Fibroblast of skin of right quadriceps (primary cell): ENCODE measurements around the gene PYM1.
"Not testable (repeated sequence)": the region's sequence is repeated elsewhere in the genome, so short reads cannot be mapped to it uniquely, and the experiment has no call there.

Experiments used
- DNase-seq: peaks from one replicate; pipeline ENCODE4 v3.0.0-alpha.2; 2013

PYM1 gene

DNA sequence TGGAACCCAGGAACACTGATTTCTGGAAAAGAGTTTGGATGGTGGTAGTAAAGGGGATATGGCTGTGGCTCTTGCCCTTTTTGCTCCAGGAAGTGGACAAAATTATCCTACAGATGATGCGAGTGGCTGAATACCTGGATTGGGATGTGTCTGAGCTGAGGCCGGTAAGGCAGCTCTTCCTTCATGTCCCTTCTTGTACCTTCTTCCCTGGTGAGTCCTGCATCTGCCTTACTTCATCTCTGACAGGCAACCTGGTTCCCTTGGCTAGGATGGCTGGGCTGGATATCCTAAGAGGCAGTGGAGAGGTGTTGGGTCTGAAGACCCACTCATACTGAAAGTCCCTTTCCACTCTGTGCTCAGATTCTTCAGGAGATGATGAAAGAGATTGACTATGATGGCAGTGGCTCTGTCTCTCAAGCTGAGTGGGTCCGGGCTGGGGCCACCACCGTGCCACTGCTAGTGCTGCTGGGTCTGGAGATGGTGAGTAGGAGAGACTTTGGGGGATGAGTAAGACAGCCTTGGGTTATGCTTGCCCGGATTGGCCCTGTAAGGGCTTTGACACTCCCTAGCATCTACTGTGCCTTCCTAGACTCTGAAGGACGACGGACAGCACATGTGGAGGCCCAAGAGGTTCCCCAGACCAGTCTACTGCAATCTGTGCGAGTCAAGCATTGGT is 11.3 kb upstream of the PYM1 start:
- DNase-seq, result no peak

DNA sequence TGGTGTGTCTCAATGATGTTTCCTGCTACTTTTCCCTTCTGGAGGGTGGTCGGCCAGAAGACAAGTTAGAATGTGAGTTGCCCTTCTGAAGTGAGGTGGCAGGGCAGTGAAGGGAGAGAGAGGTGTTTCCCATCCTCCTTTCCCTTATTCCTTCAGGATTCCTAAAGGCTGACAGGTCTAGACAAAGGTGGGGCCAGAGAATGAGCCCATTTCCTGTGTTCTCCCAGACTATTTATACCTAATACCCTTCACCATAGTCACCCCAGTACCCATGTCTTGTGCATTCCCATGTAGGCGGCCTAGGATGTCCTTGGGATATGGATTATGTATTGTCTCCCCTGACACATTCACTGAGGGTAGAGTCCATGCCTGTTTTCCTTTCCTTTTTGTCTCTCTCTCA is 10.3 kb upstream of the PYM1 start:
- no peak for DNase-seq

DNA sequence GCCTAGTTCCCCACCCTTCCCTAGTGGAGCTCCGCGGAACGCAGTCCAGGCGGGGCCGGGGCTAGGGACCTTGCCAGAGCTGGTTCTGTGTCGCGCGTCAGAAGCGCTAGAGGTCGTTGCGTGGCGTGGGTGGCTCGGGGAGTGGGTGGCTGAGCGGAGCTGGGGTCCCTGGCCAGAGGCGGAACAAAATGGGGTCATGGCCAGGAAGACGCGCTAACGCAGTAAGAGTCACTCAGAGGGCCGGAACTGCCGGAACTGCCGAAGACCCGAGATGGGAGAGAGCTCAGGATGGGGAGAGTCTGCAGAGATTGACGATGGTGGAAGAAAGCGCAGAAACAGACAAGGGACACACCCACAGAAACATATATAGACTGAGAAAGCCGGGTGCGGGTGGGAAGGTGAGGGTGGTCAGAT is 8.1 kb upstream of the PYM1 start:
- DNase-seq, result no peak

DNA sequence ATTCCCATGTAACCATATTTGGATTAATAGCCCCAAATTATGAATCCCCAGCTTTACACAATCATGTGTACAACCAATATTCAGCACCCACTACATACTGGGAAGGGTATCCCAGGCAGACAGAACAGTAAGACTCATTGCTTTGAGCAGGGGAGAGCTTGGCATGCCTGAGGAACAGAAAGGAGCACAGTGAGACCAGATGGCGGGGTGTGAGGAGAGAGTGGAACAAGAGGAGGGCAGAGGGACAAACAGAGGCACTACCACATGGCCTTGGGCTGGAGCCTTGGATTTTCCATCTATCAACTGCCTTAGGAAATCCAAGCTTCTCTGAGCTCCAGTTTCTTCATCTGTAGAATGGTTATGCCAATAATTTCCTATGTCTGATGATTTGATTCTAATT is 7.1 kb upstream of the PYM1 start:
- no peak for DNase-seq

DNA sequence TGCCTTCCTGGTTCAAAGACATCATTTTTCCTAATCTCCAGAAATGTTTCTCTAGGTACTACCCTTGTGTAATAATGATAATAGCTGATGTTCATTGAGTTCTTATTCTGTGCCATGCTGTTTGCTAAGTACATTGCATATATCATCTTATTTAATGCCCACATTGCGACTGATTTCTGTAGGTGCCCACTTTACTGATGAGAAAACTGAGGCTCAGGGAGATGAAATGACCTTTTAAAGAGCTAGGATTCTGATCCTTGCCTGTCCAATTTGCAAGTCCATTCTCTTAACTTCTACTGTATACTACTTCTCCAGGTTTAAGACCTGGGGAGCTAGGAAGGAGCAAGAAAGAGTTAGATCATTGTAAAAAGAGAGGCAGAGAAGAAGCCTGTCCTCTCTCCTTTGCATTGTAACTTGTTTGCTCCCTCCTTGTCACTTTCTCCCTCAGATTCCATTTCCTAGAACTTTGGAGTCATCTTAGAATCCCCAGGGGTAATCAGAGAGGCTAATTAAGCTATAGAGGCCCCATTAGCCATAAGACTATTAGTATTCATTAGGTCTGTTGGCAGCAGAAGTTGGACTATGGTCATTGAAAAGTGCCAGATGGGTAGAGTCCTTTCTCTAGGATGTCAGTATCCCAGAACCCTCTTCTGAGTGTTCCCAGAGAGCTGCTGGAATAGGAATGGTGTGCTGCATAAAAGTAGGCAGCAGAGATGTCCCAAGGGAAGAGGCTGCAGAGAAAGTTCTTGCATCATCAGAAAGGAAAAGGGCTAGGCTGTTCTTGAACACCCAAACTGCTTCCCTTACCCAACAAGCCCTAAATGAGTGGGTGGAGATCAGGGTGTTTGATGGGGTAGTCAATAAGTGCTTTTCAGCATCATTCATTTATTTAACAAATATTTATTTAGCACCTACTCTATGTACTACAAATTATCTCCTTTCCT is 6.4 kb upstream of the PYM1 start:
- DNase-seq, result peak; percentile 19

DNA sequence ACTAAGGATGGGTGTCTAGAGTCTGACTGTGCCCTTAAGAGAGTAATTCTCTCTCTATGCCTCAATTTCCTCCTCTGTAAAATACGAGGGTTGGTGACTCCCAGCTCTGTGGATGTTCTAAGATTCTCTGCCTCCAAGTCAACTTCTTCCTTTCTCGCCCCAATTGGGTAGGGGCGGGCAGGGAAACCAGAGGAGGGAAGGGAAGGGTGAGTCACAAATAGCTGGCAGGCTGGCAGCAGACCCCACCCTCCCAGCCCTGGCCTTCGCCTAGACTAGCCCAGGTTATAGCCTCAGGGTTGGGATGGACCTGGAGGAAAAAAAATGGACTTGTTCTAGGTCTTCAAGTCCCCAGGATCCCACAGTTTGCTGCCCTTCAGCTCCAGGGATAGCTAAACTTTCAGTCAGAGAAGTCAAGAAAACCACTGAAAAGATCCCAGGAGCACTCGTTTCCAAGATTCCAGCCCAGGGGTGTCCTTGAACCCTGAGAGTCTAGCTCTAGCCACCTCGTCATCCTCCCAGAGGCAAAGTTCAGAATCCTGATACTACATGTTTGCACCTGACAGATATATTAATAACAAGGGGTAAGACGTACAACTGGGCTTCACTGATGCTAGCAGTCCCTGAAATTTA is 5.6 kb upstream of the PYM1 start:
- DNase-seq, result peak; percentile 18

DNA sequence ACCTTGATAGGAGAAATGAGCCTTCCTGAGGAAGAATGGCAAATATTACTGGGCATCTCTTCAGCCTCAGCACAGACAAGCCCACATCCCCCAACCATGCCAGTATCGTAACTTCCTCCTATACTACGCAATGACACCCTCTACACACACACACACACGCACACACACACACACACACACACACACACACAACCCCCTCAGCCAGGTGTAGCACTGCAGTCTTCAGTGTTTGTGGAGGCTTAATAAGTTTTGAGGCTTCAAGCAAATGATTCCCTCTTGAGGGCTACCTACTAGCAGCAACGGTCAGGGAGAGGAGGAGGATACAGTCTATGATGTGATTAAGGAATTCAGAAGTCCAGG is 4.8 kb upstream of the PYM1 start:
- peak; percentile 26 for DNase-seq

DNA sequence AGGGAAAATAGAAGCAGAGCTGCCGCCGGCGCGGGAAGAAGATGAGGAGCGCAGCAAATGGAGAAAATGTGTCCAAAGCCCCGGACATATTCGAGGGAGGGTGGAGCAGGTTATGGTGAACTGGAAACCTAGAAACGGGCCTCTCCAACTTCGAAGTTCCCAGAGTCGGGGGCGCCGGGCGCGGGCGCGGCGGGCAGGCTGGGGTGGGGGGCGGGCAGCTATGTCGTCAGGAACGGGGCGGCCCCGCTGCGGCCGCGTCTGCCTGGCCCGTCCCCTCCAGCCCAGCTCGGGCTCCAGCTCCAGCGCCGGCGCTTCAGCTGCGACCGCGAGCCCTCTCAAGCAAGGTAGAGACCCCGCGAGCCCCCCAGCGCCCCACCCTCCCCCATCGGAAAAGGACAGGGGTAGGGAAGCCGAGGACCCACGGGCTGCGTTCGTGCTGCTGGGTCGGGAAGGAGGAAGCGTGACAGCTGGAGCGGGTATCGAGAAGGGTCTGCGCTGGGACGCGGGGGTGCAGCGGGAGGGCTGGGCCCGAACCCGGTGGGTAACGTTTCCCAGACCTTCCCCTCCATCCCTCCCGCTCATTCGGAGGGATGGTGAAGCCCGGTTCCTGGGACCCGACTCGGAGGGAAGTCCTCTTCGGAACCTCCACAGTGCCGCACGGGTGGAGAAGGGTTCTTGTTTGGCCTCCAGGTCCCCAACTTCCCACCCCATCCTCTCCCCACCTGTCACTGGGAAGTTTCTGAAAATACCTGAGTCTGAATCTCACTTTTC is 4.3 kb upstream of the PYM1 start:
- peak; percentile 32 for DNase-seq

DNA sequence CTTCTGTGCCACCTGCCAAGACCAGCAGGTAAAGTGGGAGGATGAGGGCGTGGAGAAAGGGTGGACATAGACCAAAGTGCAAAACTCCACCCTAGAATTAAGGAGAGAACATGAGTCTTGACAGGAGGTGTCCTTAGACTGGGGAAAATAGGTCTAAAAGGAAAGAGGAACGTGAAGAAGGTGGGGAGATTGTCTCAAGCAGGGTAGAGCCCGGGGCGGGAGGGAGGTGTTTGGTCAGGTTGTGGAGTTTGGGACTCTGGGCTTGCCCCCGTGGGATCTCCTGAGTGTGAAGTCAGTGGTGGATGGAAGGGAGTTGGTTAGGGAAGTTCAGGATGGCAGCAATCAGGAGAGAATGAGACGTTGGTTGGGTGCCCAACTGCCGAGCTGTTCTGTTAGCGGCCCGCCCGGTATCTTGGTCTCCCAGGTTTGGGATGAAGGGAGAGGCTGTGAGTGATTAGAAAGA is 3.7 kb upstream of the PYM1 start:
- DNase-seq, result no peak

DNA sequence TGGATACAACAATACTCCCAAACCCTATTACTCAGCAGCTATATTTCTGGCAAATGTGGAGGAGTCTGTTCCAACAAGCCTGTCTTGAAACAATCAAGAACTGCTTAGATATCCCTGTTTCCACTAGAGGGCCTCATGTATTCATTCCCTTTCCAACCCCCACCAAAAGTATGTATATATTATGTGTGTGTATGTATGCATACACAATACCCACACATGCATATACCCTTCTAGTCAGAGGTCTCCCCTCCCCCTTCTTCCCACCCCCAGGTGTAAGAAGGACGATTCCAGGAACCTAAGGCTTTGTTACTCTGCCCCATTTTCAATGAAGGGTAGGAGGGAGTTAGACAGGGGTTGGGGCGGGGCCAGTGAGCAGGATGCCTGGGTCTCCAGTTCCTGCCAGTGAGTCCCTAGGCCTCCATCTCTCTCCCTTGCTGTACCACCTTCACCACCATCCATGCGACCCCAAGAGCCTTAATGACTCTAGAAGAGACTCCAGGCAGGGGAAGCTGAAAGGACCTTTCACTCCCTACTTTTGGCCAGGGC is 3.1 kb upstream of the PYM1 start, which contains the start of gene DGKA:
Gene DGKA, plus strand, starts transcription at position 392 of the 546 bp plus-strand sequence. CDS start 5,342 bp downstream, outside the sequence.
- DNase-seq, result peak; percentile 82

DNA sequence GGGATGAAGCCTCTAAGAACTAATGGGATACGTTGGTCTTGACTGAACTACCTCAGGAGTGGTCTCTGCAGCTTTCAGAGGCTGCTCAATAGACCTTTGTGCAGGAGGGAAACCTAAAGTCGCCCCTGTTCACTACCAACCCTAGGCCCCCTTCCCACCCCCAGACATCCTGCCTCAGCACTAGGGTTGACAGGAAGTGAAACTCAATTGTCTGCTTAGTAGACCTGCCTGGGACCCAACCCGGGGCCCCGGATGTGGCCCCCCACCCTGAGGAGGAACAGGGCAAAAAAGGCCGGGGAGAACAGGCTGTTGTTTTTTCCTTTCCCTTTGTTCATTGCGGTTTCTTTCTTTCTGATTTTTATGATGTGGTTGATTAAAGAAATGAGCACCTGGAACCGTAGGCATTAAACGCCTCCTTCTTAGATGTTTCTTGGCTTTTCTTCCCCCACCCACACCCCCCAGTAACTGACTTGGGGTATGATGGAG is 1.7 kb upstream of the PYM1 start:
- DNase-seq, result no peak

DNA sequence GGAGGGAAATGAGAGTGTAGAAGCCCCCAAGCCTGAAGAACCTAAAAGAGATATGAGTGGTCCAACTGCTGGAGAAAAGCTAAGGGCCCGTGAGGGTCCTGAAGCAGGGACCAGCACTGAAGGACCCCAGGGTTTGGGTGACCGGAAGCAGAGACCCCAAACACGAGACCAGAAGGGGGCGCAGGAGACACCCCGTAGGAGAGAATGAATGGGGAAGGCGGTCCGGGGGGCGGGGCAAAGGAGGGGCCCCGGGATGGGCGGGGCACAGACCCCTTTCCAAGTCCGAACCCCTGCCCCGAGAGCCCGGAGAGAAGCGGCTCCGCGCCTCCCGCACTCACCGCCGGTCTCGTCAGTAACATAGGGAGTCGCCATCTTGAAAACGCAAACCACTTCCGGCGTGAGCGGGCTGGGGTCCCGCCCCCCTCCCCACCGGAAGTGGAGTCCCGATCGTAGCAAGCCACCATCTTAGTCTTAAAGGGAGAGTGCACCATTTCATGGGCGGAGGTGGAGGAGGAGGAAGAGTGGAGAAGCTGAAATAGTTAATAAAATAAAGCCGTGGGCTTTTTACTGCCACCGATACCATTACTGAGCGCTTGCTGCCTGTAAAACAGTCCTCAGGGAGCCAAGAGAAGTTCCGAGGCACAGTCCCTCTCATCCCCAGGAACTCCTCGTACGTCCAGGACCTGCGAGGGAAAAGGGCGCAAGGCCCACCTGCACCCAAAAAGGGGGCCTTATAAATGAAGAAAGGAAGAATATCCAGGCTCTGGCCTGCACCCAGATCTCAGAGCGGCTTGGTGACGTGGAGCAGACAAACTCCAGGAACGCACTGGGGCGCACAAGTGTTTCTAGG is 731 bp downstream of the PYM1 start:
- DNase-seq, result peak; percentile 95

DNA sequence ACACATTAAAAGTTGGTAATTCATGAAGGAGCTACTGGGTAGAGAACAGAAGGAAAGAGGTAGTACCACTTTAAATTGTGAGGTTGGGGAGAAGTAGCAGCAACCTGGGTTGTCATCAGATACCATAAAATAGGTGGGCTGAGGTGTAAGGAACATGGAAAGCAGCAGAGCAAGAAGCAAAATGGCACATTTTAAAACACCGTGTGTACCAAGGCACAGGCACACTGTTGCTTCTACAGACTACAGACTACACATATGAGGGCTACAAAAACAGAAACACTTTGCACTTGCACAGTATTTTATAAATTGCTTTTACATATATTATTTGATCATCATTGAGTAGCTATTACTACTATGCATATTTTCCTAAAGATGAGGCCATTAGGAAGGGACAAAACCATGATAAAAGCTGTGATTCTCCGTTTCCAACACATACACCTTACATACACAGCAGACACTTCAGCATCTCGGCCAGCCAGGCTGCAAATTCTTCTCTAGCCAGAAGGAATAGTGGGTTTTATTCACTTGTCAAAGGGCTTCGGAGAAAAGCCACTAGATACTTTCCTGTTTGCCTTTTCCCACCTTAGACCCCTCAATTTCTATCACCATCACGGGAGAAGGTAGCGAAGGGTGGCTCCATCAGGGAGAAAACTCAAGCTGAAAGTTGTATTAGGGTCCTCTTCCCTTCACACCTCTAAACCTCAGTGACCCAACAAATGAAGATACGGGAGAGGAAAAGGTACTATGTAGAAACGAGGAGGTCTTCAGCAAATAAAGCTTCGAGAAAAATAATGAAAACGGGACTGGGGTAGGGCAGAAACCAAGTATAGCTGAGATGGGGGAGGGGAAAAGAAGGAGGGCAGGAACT is 1.6 kb downstream of the PYM1 start:
- DNase-seq, result no peak

DNA sequence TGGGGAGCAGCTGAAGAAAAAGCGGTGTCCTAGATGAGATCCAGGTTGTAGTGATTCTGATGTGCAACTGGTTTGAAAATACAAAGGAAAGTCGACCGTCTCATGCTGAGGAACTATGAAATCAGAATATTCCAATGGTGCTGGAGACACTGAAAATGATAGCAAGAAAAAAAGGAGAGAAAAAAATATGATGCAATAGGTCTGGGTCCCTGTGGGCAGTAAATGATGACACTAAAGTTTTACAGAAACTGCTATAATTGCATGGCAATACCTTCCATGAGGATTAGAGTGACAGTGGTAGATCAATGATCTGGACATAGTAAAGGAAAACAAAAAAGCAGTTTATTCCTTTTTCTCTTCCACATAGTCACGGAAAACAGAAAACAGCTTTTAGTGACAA is 2.3 kb downstream of the PYM1 start:
- no peak for DNase-seq

DNA sequence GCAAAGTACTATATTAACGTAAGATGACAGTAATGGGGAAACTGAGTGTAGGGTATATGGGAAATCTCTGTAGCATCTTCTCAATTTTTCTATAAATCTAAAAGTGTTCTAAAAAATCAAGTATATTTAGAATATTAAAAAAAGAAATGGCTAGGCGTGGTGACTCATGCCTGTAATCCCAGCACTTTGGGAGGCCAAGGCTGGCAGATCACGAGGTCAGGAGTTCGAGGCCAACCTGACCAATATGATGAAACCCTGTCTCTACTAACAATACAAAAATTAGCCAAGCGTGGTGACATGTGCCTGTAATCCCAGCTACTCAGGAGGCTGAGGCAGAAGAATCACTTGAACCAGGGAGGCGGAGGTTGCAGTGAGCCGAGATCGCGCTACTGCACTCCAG is 4.0 kb downstream of the PYM1 start:
- not testable (repeated sequence) for DNase-seq

DNA sequence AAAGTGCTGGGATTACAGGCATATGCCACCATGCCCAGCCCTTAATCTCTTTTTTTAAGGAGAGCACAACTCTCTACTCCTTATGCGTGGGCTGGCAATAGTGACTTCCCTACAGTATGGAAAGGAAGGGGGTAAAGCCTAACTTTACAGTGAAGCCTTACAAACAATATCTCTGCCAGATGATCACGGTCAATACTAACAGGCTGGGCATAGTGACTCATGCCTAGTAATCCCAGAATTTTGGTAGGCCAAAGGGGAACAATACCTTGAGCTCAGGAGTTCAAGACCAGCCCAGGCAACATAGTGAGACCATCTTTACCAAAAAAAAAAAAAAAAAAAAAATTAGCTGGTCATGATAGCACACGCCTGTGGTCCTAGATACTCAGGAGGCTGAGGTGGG is 5.6 kb downstream of the PYM1 start:
- DNase-seq, result no peak

DNA sequence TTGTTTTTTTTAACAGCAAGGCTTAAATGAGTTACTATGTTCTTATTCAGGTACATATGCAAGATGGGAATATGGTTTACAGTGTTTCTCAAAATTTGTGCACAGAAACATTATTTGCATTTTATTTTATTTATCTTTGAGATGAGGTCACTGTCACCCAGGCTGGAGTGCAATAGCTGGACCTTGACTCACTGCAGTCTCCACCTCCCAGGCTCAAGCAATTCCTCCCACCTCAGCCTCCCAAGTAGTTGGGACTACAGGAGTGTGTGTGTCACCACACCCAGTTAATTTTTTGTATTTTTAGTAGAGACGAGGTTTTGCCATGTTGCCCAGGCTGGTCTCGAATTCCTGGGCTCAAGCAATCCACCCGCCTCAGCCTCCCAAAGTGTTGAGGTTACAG is 8.7 kb downstream of the PYM1 start:
- DNase-seq, result peak; percentile 43

DNA sequence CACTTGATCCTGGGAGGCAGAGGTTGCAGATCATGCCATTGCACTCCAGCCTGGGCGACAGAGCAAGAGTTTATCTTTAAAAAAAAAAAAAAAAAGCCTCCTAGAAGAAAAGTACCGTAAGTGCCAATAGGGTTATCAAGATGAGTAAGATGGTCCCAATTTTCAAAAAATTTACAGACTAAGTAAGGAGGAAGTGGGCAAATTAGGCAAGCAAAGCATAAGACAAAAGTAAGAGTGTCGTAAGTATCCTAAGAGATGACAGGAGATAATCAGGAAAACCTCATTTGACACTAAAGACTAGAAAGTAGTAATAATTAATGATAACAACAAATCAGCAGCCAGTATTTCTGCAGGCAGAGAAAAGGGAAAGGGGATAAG is 12.2 kb downstream of the PYM1 start:
- DNase-seq, result no peak

DNA sequence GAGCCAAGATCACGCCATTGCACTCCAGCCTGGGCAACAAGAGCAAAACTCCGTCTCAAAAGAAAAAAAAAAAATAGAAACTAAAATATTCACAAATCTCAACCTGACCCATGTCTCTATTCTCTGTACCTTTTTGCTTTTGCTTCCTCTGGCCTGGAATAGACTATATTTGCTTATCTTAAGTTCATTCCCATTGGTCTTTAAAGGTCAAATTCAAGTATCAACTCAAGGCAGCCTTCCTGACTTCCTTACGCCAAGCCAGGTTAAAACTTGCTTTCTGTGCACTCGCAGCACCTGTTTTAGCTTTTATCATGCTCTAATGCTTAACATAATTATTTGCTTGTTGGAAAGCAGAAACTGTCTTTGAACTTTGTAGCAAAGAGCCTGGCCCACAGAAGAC is 14.8 kb downstream of the PYM1 start:
- no peak for DNase-seq

DNA sequence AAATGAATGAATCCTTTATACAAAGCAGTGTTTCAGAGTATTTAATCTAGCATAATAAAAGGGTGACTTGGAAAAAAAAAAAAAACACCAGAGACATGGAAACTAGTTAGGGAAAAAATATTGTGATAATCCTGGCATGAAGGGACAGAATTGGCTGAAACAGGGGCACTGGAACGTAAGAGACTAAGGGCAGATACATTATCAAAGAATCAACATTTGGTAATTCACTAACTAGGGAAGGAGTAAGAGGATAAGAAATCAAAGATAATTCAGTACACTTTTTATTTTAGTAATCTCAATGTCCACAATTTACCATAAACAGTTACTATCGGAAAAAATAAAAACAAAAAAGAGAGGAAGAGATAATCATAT is 18.2 kb downstream of the PYM1 start:
- DNase-seq, result no peak
